ENCODE measurements around the gene PIEZO2. TPM values are rescaled to one million over a fixed set of nuclear protein-coding genes. Genes with fewer than 3 reads are reported as not detected.
"Not testable (repeated sequence)": the region's sequence is repeated elsewhere in the genome, so short reads cannot be mapped to it uniquely, and the experiment has no call there.

The PIEZO2 gene
- total and polyA plus RNA-seq, 2 experiments from 2014 or later, result 24.5 to 70.8 TPM

DNA sequence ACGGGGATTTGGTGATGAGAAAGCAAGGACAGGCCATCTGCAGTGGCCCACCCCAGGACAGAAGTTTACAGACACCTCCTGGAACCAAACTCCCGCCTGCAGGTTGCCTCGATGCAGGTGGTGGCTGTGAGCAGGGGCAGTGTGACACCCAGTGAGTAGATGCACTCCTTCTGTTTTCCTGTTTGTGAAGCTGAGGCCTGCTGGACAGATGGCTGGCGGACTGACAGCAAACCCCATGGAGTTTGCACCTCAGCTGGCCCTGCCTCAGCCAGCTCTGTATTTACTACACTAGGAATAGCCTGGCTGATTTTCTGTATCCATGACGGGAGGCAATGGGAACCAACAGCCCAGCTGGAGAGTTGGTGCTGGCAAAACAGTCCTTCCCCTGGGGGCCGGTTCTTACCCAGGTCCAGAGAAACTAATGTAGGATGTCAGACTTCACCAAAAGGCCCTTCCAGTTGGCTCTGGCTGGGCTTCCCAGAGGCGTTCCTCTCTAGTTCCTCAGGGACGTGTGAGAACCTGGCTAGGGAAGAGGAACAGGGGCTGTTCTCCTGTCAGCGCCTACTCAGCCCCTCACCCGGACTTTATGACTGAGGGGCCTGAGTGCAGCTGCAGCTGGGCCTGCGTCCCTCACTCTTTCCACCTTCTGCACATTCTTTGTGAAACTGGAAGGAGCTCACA lies 511.4 kb downstream of the PIEZO2 start:
- not testable (repeated sequence) for H3K36me3 ChIP-seq (replicated peaks; ENCODE audit: insufficient read depth, low read depth); H2AFZ ChIP-seq; H3K9me2 ChIP-seq (replicated peaks; ENCODE audit: insufficient read depth); H3K79me2 ChIP-seq; H3K9me3 ChIP-seq (ENCODE audit: low read depth); DNase-seq (ENCODE audit: low spot score); H3K27ac ChIP-seq; H3K4me3 ChIP-seq; H4K20me1 ChIP-seq (ENCODE audit: insufficient read depth, poor library complexity, severe bottlenecking); H3K4me2 ChIP-seq; H3K4me1 ChIP-seq (ENCODE audit: insufficient read depth); H3K27me3 ChIP-seq
- 87% methylated on average over 9 of the region's 11 CpGs for whole genome bisulfite sequencing (ENCODE audit: low lambda C conversion rate, missing lambda C conversion rate)

- H3K36me3 ChIP-seq (replicated peaks; ENCODE audit: insufficient read depth, low read depth); H3K9me2 ChIP-seq (replicated peaks; ENCODE audit: insufficient read depth); H3K79me2 ChIP-seq; H3K4me2 ChIP-seq; H3K9me3 ChIP-seq (ENCODE audit: low read depth); H3K4me3 ChIP-seq; H3K27ac ChIP-seq; H2AFZ ChIP-seq; DNase-seq (ENCODE audit: low spot score); H3K4me1 ChIP-seq (ENCODE audit: insufficient read depth); H4K20me1 ChIP-seq (ENCODE audit: insufficient read depth, poor library complexity, severe bottlenecking); H3K27me3 ChIP-seq: not testable (repeated sequence)
- WGBS (ENCODE audit: low lambda C conversion rate, missing lambda C conversion rate), result 65% methylated on average over 6 of the region's 6 CpGs
Observed at GRCh38 chr18:10629076-10629475, 520.3 kb downstream of the PIEZO2 start.

DNA sequence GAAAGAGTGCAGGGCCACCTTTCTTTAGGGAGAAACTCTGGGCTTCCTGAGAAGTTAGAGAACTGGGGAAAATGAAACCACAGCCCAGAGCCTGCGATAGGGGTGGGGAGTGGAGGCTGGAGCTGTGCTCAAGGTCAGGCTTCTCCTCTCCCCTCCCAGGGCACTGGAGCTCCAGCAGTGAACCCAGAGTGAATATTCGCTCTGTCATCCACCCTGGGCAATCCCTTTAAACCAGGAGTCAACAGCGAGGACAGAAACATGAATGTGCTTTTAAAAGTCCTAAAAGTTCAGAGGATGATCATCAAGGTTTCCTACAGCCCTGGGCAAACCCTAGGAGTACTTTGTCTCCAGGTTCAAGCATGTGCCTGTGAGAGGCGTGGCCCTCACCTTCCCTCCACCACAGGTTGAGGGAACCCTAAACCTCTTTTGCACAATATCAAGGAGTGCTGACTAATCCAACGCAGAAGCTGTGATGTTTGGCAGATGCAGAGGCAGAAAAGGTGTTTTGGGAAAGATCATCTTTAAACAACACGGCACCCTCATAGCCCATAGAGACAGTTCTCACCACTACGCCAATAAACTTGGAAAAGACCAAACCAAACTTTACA lies 522.7 kb downstream of the PIEZO2 start:
- DNase-seq (ENCODE audit: low spot score); H3K79me2 ChIP-seq; H3K9me2 ChIP-seq (replicated peaks; ENCODE audit: insufficient read depth); H3K27ac ChIP-seq; H2AFZ ChIP-seq; H3K4me3 ChIP-seq; H3K9me3 ChIP-seq (ENCODE audit: low read depth); H3K36me3 ChIP-seq (replicated peaks; ENCODE audit: insufficient read depth, low read depth); H3K27me3 ChIP-seq; H3K4me1 ChIP-seq (ENCODE audit: insufficient read depth); H4K20me1 ChIP-seq (ENCODE audit: insufficient read depth, poor library complexity, severe bottlenecking); H3K4me2 ChIP-seq: not testable (repeated sequence)
- 94% methylated on average over 7 of the region's 7 CpGs for WGBS (ENCODE audit: low lambda C conversion rate, missing lambda C conversion rate)

DNA sequence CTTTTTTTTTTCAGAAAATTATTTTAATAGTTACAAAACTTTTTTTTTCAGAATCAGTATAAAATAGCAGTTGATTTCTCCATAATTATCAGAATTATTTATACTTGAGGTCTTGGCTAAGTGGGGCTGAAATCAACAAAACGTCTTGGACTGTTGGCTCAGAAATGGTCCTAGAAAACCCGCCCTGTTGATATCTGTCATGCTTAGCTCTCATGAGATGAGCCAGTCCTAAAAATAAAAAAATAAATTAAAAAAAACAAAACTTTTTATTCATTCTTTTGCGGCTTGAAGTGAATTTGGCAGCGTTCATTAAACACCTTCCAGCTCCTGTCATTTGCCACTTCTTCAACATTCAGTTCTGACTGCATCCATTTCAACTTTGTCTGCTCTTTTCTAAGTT lies 525.8 kb downstream of the PIEZO2 start:
- not testable (repeated sequence) for H3K9me2 ChIP-seq (replicated peaks; ENCODE audit: insufficient read depth)
- WGBS (ENCODE audit: low lambda C conversion rate, missing lambda C conversion rate), result 90% methylated on average over 4 of the region's 4 CpGs

DNA sequence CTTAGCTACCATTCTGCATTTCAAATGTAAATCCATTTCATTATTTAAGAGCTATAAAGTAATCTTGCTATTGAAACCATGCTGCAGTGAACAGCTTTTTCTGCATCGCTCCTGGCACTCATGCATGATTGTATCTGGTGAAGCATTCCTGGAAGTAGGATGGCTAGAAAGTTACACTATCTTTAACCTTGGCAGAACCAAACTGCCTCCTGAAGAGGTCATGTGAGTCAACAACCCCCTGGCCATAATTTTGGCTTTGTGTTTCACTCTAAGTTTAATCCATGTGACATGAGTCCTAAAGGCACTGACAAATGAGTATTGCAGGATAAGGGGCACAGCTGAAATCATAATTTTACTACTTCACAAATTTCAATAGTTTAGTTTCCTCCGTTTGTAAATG lies 526.4 kb downstream of the PIEZO2 start:
- 80% methylated on average over 1 of the region's 2 CpGs for WGBS (ENCODE audit: low lambda C conversion rate, missing lambda C conversion rate)
- H3K4me2 ChIP-seq; H3K9me2 ChIP-seq (replicated peaks; ENCODE audit: insufficient read depth); H3K36me3 ChIP-seq (replicated peaks; ENCODE audit: insufficient read depth, low read depth); H3K9me3 ChIP-seq (ENCODE audit: low read depth); H3K27me3 ChIP-seq; DNase-seq (ENCODE audit: low spot score); H2AFZ ChIP-seq; H3K79me2 ChIP-seq; H3K27ac ChIP-seq; H3K4me1 ChIP-seq (ENCODE audit: insufficient read depth); H4K20me1 ChIP-seq (ENCODE audit: insufficient read depth, poor library complexity, severe bottlenecking); H3K4me3 ChIP-seq: not testable (repeated sequence)

More for the DNA sequence above, 525.8 kb downstream of the PIEZO2 start:
- H3K79me2 ChIP-seq; H3K4me3 ChIP-seq; H3K4me1 ChIP-seq (ENCODE audit: insufficient read depth); H3K36me3 ChIP-seq (replicated peaks; ENCODE audit: insufficient read depth, low read depth); H3K27me3 ChIP-seq; H2AFZ ChIP-seq; H4K20me1 ChIP-seq (ENCODE audit: insufficient read depth, poor library complexity, severe bottlenecking); H3K27ac ChIP-seq; H3K9me3 ChIP-seq (ENCODE audit: low read depth); H3K4me2 ChIP-seq; DNase-seq (ENCODE audit: low spot score): not testable (repeated sequence)

GRCh38 chr18:10620670-10621329 lies 528.6 kb downstream of the PIEZO2 start:
- H3K9me3 ChIP-seq (ENCODE audit: low read depth); H2AFZ ChIP-seq; H3K27me3 ChIP-seq; H3K4me3 ChIP-seq; H4K20me1 ChIP-seq (ENCODE audit: insufficient read depth, poor library complexity, severe bottlenecking); H3K27ac ChIP-seq; H3K79me2 ChIP-seq; H3K4me2 ChIP-seq; H3K36me3 ChIP-seq (replicated peaks; ENCODE audit: insufficient read depth, low read depth); H3K9me2 ChIP-seq (replicated peaks; ENCODE audit: insufficient read depth); H3K4me1 ChIP-seq (ENCODE audit: insufficient read depth); DNase-seq (ENCODE audit: low spot score): not testable (repeated sequence)
- 70% methylated on average over 2 of the region's 2 CpGs for WGBS (ENCODE audit: low lambda C conversion rate, missing lambda C conversion rate)

Small RNA genes within 50 kb of the gene (microRNA-seq; reads per million reads assigned to microRNA genes)
- gene MIR6788, result 12.1 reads per million, percentile 27 among the genes with 10 or more reads in this experiment

Small RNA genes within 50 kb of the gene (small RNA-seq; reads per million reads assigned to genes)
- not detected for gene AP001180.3
- gene AP001180.5, result not detected
- gene MIR6788, result not detected

Measured in hepatocyte (in vitro differentiated cells).